Esophagus muscularis mucosa (tissue), 4 donors: ENCODE data around the gene PTCHD4.

Experiments
- EP300 ChIP-seq: sonication (generic); formaldehyde crosslinking; IDR thresholded peaks from one replicate; pipeline ENCODE4 v1.6.1; 2017; ENCODE audit warnings: antibody characterized with exemption
- POLR2A ChIP-seq: fragments of 450-650 bp; IDR thresholded peaks from one replicate; pipeline ENCODE4 v1.6.1; 2017; ENCODE audit warnings: antibody characterized with exemption, moderate library complexity, mild to moderate bottlenecking, low read depth
- TF ChIP-seq, protein P1 (sequence below), 3 experiments: fragments of 200-600 bp in 2 of 3; fragments of 450-650 bp in 1 of 3; sonication (generic) in 2 of 3; IDR thresholded peaks; one replicate each; pipeline ENCODE4 v1.5.1; 2017 to 2019; ENCODE audit warnings: antibody characterized with exemption in 3 of 3, mild to moderate bottlenecking in 2 of 3, moderate library complexity in 1 of 3

DNA sequence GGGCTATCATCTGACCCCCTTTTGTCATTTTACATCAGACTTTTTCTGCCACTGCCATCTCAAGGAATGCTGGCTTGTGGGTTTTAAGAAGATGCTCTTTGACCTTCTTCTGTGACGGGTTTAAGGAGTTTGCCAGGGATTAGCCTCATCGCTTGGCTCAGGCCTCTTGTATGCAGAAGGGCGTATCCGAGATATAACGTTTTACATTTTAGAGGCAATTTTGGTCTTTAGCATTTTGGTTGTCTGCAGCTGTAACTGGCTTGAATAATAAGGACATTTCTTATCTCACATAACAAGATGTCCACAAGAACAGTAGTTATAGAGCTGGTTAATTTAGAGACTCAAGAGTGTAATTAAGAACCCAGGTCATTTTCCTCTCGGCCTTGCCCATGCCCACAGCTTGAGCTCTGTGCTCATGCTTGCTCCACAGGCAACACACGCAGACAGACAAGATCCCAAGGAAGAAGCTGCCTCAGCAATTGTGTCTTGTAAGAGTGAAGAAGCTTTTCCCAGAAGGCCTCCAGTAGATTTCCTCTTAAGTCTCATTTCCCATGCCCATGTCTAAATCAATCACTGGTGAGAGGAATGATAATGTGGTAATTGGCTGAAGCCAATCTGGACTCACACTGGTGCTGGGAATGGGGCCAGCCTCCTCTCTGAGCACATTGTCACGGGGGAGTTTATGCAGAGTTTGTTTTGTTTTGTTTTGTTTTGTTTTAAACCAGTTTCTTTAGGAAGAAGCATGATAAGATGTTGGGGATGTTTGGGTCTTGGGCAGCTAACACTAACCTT is 36.8 kb downstream of the PTCHD4 start:
- TF ChIP-seq, protein P1, sequence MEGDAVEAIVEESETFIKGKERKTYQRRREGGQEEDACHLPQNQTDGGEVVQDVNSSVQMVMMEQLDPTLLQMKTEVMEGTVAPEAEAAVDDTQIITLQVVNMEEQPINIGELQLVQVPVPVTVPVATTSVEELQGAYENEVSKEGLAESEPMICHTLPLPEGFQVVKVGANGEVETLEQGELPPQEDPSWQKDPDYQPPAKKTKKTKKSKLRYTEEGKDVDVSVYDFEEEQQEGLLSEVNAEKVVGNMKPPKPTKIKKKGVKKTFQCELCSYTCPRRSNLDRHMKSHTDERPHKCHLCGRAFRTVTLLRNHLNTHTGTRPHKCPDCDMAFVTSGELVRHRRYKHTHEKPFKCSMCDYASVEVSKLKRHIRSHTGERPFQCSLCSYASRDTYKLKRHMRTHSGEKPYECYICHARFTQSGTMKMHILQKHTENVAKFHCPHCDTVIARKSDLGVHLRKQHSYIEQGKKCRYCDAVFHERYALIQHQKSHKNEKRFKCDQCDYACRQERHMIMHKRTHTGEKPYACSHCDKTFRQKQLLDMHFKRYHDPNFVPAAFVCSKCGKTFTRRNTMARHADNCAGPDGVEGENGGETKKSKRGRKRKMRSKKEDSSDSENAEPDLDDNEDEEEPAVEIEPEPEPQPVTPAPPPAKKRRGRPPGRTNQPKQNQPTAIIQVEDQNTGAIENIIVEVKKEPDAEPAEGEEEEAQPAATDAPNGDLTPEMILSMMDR (IDR thresholded peaks at IDR 0.05): no peak
- no peak for TF ChIP-seq POLR2A
- TF ChIP-seq EP300: no peak
